ENCODE measurements around the gene OTOR. TPM values are rescaled to one million over a fixed set of nuclear protein-coding genes. Genes with fewer than 3 reads are reported as not detected.

OTOR gene
- total RNA-seq, 1 experiment from 2014 or later, result not detected

GRCh38 chr20:16744178-16744807, 3.9 kb upstream of the OTOR start:
- no peak overlapping the region for H3K27ac Mint-ChIP-seq (ENCODE audit: unreplicated experiment)
- POLR2A ChIA-PET, result no interaction called here
- Histone ChIP-seq H3K4me1 (peaks cover 8% of the 10 kb centered on the region), H3K27me3 (replicated peaks; ENCODE audit: control insufficient read depth, insufficient read depth, low read length) (no peaks in the 10 kb centered on the region), H3K9me3 (no peaks in the 10 kb centered on the region), H3K4me3 (ENCODE audit: low read depth, low read length) (no peak overlapping the region), H3K36me3 (ENCODE audit: control insufficient read depth, insufficient read depth, low read length) (no peaks in the 10 kb centered on the region)
- no peak overlapping the region for H3K4me3 Mint-ChIP-seq (ENCODE audit: unreplicated experiment)
- H3K36me3 Mint-ChIP-seq (ENCODE audit: insufficient read depth, unreplicated experiment), result peaks cover 33% of the 10 kb centered on the region
- no TSS peak for BruUV-seq (replicated peaks)
- CTCF ChIA-PET, result no interaction called here
- TF ChIP-seq CTCF (IDR thresholded peaks at IDR 0.05; ENCODE audit: insufficient read depth in 1 of 2, low read depth in 1 of 2, low read length in 1 of 2, severe bottlenecking in 1 of 2, unreplicated experiment in 1 of 2), result no peak
- no peak for DNase-seq
- intact Hi-C loops (cut with micrococcal nuclease; ENCODE audit: unreplicated experiment), result no loop called here
- no peaks in the 10 kb centered on the region for H3K4me1 Mint-ChIP-seq (ENCODE audit: low read depth, unreplicated experiment)
- H3K27me3 Mint-ChIP-seq (ENCODE audit: insufficient read depth, unreplicated experiment), result no peaks in the 10 kb centered on the region
- H3K9me3 Mint-ChIP-seq (ENCODE audit: unreplicated experiment), result no peaks in the 10 kb centered on the region

- DNase-seq, result peak in 1 of 2 experiments; percentile 9
- peaks cover 3% of the 10 kb centered on the region for H3K27me3 Mint-ChIP-seq (ENCODE audit: insufficient read depth, unreplicated experiment)
Measured at GRCh38 chr20:16745204-16745603, 3.0 kb upstream of the OTOR start.

GRCh38 chr20:16747291-16747811, 807 bp upstream of the OTOR start:
- CTCF ChIA-PET, result interaction anchor here (0.7 to 1.0 kb wide), 2 partner anchors 14 kb away, joined by 3 to 6 read pairs; no protein-coding TSS in a partner anchor
- H3K36me3 ChIP-seq (ENCODE audit: control insufficient read depth, insufficient read depth, low read length), result no peaks in the 10 kb centered on the region
- H3K27ac Mint-ChIP-seq (ENCODE audit: unreplicated experiment), result no peak overlapping the region
- TF ChIP-seq CTCF (IDR thresholded peaks at IDR 0.05; ENCODE audit: insufficient read depth in 1 of 2, low read depth in 1 of 2, low read length in 1 of 2, severe bottlenecking in 1 of 2, unreplicated experiment in 1 of 2), result peak in 1 of 2 experiments; percentile 32
- H3K27me3 Mint-ChIP-seq (ENCODE audit: insufficient read depth, unreplicated experiment), result peaks cover 6% of the 10 kb centered on the region
- H3K4me1 ChIP-seq, result peaks cover 8% of the 10 kb centered on the region
- no peak overlapping the region for H3K4me3 Mint-ChIP-seq (ENCODE audit: unreplicated experiment)
- H3K36me3 Mint-ChIP-seq (ENCODE audit: insufficient read depth, unreplicated experiment), result peaks cover 7% of the 10 kb centered on the region
- no peaks in the 10 kb centered on the region for H3K9me3 Mint-ChIP-seq (ENCODE audit: unreplicated experiment)
- POLR2A ChIA-PET, result no interaction called here
- no peak overlapping the region for H3K4me3 ChIP-seq (ENCODE audit: low read depth, low read length)
- no peaks in the 10 kb centered on the region for H3K9me3 ChIP-seq
- intact Hi-C loops (cut with micrococcal nuclease; ENCODE audit: unreplicated experiment), result no loop called here
- BruUV-seq (replicated peaks), result no TSS peak
- H3K27me3 ChIP-seq (replicated peaks; ENCODE audit: control insufficient read depth, insufficient read depth, low read length), result no peaks in the 10 kb centered on the region
- no peaks in the 10 kb centered on the region for H3K4me1 Mint-ChIP-seq (ENCODE audit: low read depth, unreplicated experiment)
- peak in 1 of 2 experiments; percentile 20 for DNase-seq

More at GRCh38 chr20:16745204-16745603, 3.0 kb upstream of the OTOR start:
- Mint-ChIP-seq H3K4me1 (ENCODE audit: low read depth, unreplicated experiment) (no peaks in the 10 kb centered on the region), H3K27ac (ENCODE audit: unreplicated experiment) (no peak overlapping the region), H3K9me3 (ENCODE audit: unreplicated experiment) (no peaks in the 10 kb centered on the region), H3K36me3 (ENCODE audit: insufficient read depth, unreplicated experiment) (peaks cover 25% of the 10 kb centered on the region), H3K4me3 (ENCODE audit: unreplicated experiment) (no peak overlapping the region)
- intact Hi-C loops (cut with micrococcal nuclease; ENCODE audit: unreplicated experiment), result no loop called here
- no peak for TF ChIP-seq CTCF (IDR thresholded peaks at IDR 0.05; ENCODE audit: insufficient read depth in 1 of 2, low read depth in 1 of 2, low read length in 1 of 2, severe bottlenecking in 1 of 2, unreplicated experiment in 1 of 2)
- Histone ChIP-seq H3K36me3 (ENCODE audit: control insufficient read depth, insufficient read depth, low read length) (no peaks in the 10 kb centered on the region), H3K9me3 (no peaks in the 10 kb centered on the region), H3K4me3 (ENCODE audit: low read depth, low read length) (no peak overlapping the region), H3K27me3 (replicated peaks; ENCODE audit: control insufficient read depth, insufficient read depth, low read length) (no peaks in the 10 kb centered on the region), H3K4me1 (peaks cover 8% of the 10 kb centered on the region)
- BruUV-seq (replicated peaks), result no TSS peak
- ChIA-PET POLR2A (no interaction called here), CTCF (no interaction called here)

All from Caco-2 (cell line).